Ovary (tissue), 9 donors: ENCODE results near the gene SYK. TPM values are rescaled to one million over a fixed set of nuclear protein-coding genes. Genes with fewer than 3 reads are reported as not detected.
"Not testable (repeated sequence)": the region's sequence is repeated elsewhere in the genome, so short reads cannot be mapped to it uniquely, and the experiment has no call there.

ENCODE experiments used
- DNase-seq, 5 donors: peaks; one replicate each; pipeline ENCODE4 v3.0.0-alpha.2; 2019 to 2020
- H3K27ac ChIP-seq, 2 donors: fragments of 200-600 bp; one replicate each; pipeline versions ENCODE4 v1.5.1 to v1.8.0; 2019 to 2022
- H3K27me3 ChIP-seq: fragments of 200-600 bp; one replicate; pipeline ENCODE4 v1.8.0; 2022
- H3K36me3 ChIP-seq: fragments of 200-600 bp; sonication (generic); one replicate; pipeline ENCODE4 v1.5.1; 2019
- H3K4me1 ChIP-seq: one replicate; pipeline ENCODE4 v1.8.1; 2013; ENCODE audit warnings: mild to moderate bottlenecking, moderate library complexity; ENCODE audit not compliant: insufficient read depth
- H3K4me3 ChIP-seq: fragments of 200-600 bp; sonication (generic); one replicate; pipeline ENCODE4 v1.5.1; 2017
- H3K9me3 ChIP-seq, 2 donors: fragments of 200-600 bp in 1 of 2; sonication (generic) in 1 of 2; one replicate each; pipeline versions ENCODE4 v1.5.1 to v1.8.1; 2013 to 2019; ENCODE audit warnings: mild to moderate bottlenecking in 1 of 2, moderate library complexity in 1 of 2
- EP300 ChIP-seq: sonication (generic); formaldehyde crosslinking; IDR thresholded peaks from one replicate; pipeline ENCODE4 v1.6.1; 2017; ENCODE audit warnings: antibody characterized with exemption
- POLR2A ChIP-seq: fragments of 450-650 bp; IDR thresholded peaks from one replicate; pipeline ENCODE4 v1.6.1; 2017; ENCODE audit warnings: antibody characterized with exemption, mild to moderate bottlenecking, moderate library complexity
- WGBS, 3 donors: extraction: QIAGEN DNeasy Blood & Tissue Kit in 1 of 3; methylation state at CpG; one replicate each; pipeline versions ENCODE4 v1.1.5 to v1.1.7; 2013 to 2017; 5-methylcytosine and 5-hydroxymethylcytosine counted together
- intact Hi-C, 4 donors: fragments of 100-400 bp; cut with DNase I; formaldehyde crosslinking; loops; one replicate each; pipeline versions ENCODE4 v1.11.0 to v1.15.1; 2022 to 2023
- polyA plus RNA-seq, 2 donors: library from polyadenylated mRNA; stranded (reverse); fragments of 200-250 nt in 1 of 2; fragments of 350-450 nt in 1 of 2; fragmentation: Illumina TruSeq in 1 of 2; extraction: RNeasy Lipid Tissue Mini Kit (QIAGEN cat#74804) in 1 of 2; gene quantifications; one replicate each; pipeline ENCODE4 v1.2.3, GENCODE V29; 2013 to 2014
- total RNA-seq, 7 donors: library from RNA; depleted of rRNA in 2 of 7; stranded (reverse); fragments of >200 nt in 2 of 7; fragmentation: NEBNext Ultra II Directional in 3 of 7; extraction: Animal tissue kit (Norgen Biotek cat#: 25700) in 3 of 7; gene quantifications; one replicate each; pipeline versions ENCODE4 v1.1.0 to v1.2.4, GENCODE V29; 2016 to 2023
- TF ChIP-seq, protein P1 (sequence below), 3 donors: fragments of 450-650 bp in 2 of 3; fragments of 200-600 bp in 1 of 3; IDR thresholded peaks; one replicate each; pipeline versions ENCODE4 v1.5.1 to v1.8.0; 2016 to 2022; ENCODE audit warnings: antibody characterized with exemption in 3 of 3, mild to moderate bottlenecking in 1 of 3
- donor health status: DM: no; HTN: no; CAD: no; lungs with moderate emphysema.
- donor health status: DM: no; HTN: no; CAD: no.
- donor health status: Bipolar disorder and iron deficiency.
- donor health status: DM: yes; HTN: yes; CAD: no.
- donor health status: DM: no; HTN: no; CAD: no.
- donor health status: DM: yes; HTN: yes; CAD: no.

SYK gene
- total and polyA plus RNA-seq, 9 donors: 1.4 to 12.0 (median 8.6) TPM

DNA sequence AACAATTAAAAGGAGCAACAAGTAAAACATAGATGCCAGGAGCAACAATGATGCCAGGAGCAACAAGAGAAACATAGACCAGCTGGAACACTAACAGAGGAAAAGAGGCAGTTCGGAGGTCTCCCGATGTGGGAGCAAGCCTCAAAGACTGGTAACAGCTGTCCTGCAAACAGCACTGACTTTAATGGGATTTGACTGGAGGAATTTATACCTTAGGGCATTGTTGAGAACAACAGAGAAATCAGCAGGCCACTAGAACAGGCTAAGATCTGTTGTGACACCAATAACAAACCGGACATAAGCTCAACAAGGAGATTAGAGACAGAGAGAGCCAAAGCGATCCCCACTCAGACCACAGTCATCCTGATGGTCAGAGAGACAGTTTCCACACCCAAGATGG lies 11.8 kb upstream of the SYK start:
- WGBS, 3 donors: 44 to 48% (median 46%) methylated on average over 4 of the region's 4 CpGs
- Histone ChIP-seq H3K27me3 (no peaks in the 10 kb centered on the region), H3K4me1 (no peaks in the 10 kb centered on the region), H3K4me3 (no peak overlapping the region), H3K27ac (no peak overlapping the region), H3K36me3 (no peaks in the 10 kb centered on the region), H3K9me3 (no peaks in the 10 kb centered on the region)
- no peak for TF ChIP-seq POLR2A
- TF ChIP-seq, protein P1, sequence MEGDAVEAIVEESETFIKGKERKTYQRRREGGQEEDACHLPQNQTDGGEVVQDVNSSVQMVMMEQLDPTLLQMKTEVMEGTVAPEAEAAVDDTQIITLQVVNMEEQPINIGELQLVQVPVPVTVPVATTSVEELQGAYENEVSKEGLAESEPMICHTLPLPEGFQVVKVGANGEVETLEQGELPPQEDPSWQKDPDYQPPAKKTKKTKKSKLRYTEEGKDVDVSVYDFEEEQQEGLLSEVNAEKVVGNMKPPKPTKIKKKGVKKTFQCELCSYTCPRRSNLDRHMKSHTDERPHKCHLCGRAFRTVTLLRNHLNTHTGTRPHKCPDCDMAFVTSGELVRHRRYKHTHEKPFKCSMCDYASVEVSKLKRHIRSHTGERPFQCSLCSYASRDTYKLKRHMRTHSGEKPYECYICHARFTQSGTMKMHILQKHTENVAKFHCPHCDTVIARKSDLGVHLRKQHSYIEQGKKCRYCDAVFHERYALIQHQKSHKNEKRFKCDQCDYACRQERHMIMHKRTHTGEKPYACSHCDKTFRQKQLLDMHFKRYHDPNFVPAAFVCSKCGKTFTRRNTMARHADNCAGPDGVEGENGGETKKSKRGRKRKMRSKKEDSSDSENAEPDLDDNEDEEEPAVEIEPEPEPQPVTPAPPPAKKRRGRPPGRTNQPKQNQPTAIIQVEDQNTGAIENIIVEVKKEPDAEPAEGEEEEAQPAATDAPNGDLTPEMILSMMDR (IDR thresholded peaks at IDR 0.05): no peak
- no peak for TF ChIP-seq EP300
- DNase-seq: no peak
- intact Hi-C loops: no loop called here

DNA sequence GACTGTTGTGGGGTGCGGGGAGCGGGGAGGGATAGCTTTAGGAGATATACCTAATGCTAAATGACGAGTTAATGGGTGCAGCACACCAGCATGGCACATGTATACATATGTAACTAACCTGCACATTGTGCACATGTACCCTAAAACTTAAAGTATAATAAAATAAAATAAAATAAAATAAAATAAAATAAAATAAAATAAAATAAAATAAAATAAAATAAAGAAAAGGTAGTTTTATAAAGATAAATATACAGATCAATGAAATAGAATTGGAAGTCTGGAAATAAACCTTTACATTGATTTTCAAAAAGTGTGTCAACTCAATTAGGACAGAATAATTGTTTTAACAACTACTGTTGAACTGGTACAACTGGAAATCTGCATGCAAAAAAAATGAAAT lies 8.6 kb upstream of the SYK start:
- H3K4me1 ChIP-seq, H3K27ac ChIP-seq, H3K27me3 ChIP-seq, H3K4me3 ChIP-seq, H3K36me3 ChIP-seq, DNase-seq, intact Hi-C loops, H3K9me3 ChIP-seq: not testable (repeated sequence)
- 80 to 94% methylated on average over 1 to 3 of the region's 3 CpGs; no CpG with 5 or more reads in 1 of the 3 donors for WGBS, 3 donors

DNA sequence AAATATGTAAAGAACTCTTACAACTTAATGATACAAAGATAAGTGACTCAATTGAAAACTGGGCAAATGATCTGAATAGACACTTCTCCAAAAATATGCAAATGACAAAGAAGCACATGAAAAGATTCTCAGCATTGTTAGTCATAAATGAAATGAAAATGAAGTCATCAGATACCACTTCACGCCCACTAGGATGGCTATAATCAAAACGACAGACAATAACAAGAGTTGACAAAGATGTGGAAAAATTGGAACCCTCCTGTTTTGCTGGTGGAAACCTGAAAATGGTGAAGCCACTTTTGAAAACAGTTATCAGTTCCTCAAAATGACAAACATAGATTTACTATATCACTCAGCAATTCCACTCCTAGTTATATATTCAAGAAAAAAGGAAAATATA lies 7.9 kb upstream of the SYK start:
- Histone ChIP-seq H3K27ac (no peak overlapping the region), H3K9me3 (no peaks in the 10 kb centered on the region), H3K27me3 (no peaks in the 10 kb centered on the region), H3K4me1 (no peaks in the 10 kb centered on the region), H3K4me3 (no peak overlapping the region), H3K36me3 (no peaks in the 10 kb centered on the region)
- intact Hi-C loops: no loop called here
- WGBS, 3 donors: 83 to 88% (median 86%) methylated on average over 2 of the region's 2 CpGs
- no peak for DNase-seq
- no peak for TF ChIP-seq EP300
- no peak for TF ChIP-seq POLR2A
- TF ChIP-seq, protein P1 (IDR thresholded peaks at IDR 0.05): no peak

DNA sequence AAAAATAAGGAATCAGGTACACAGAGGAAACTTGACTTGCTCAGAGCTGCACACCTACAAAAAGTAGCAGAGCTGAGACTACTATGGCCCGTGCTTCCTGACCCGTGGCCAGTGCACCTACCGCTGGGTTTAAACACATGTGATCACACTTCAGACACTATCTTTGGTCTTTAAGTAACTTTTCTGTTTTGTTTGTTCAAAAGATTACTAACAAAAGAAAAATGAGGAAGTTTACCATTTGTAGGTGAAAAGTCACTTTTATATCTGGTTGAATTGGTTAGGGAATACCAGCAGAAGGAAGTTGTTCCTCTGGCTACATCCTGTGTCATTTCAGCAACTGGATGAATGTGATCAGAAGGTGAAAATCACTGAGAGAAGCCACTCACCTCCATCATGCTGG lies 6.5 kb upstream of the SYK start:
- TF ChIP-seq EP300: no peak
- TF ChIP-seq POLR2A: no peak
- TF ChIP-seq, protein P1 (IDR thresholded peaks at IDR 0.05): no peak
- Histone ChIP-seq H3K36me3 (no peaks in the 10 kb centered on the region), H3K27me3 (no peaks in the 10 kb centered on the region), H3K4me1 (no peaks in the 10 kb centered on the region), H3K4me3 (no peak overlapping the region), H3K9me3 (no peaks in the 10 kb centered on the region), H3K27ac (no peak overlapping the region)
- 77 to 88% (median 87%) methylated on average over 3 of the region's 3 CpGs for WGBS, 3 donors
- intact Hi-C loops: no loop called here
- no peak for DNase-seq

DNA sequence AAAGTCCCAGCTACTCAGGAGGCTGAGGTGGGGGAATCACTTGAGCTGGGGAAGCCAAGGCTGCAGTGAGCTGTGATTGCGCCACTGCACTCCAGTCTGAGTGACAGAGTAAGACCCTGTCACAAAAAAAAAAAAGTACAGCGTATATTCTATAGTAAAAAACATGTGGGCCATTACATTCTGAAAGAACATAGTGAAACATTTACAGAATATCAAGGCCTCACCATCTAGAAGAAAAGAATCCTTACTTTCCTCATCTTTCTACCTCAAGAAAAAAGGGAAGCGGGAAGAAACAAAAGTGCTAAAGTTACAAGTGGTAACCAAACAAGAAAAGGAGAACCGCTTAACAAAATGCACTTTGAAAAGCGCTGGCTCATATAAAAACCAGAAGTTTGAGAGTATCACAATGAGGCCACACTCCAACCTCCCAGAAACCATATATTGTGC lies 5.7 kb upstream of the SYK start:
- DNase-seq: no peak
- no peak for TF ChIP-seq POLR2A
- no peak for TF ChIP-seq EP300
- TF ChIP-seq, protein P1 (IDR thresholded peaks at IDR 0.05): no peak
- WGBS, 3 donors: 94 to 96% (median 95%) methylated on average over 5 of the region's 5 CpGs
- Histone ChIP-seq H3K27ac (no peak overlapping the region), H3K36me3 (no peaks in the 10 kb centered on the region), H3K4me3 (no peak overlapping the region), H3K4me1 (no peaks in the 10 kb centered on the region), H3K9me3 (no peaks in the 10 kb centered on the region), H3K27me3 (no peaks in the 10 kb centered on the region)
- intact Hi-C loops: no loop called here
